Medulla oblongata (tissue), 1 donor: ENCODE results near the gene RTN4R.

Source experiments
- DNase-seq: peaks from one replicate; pipeline ENCODE4 v3.0.0-alpha.2; 2015; ENCODE audit errors: extremely low spot score

The RTN4R gene

DNA sequence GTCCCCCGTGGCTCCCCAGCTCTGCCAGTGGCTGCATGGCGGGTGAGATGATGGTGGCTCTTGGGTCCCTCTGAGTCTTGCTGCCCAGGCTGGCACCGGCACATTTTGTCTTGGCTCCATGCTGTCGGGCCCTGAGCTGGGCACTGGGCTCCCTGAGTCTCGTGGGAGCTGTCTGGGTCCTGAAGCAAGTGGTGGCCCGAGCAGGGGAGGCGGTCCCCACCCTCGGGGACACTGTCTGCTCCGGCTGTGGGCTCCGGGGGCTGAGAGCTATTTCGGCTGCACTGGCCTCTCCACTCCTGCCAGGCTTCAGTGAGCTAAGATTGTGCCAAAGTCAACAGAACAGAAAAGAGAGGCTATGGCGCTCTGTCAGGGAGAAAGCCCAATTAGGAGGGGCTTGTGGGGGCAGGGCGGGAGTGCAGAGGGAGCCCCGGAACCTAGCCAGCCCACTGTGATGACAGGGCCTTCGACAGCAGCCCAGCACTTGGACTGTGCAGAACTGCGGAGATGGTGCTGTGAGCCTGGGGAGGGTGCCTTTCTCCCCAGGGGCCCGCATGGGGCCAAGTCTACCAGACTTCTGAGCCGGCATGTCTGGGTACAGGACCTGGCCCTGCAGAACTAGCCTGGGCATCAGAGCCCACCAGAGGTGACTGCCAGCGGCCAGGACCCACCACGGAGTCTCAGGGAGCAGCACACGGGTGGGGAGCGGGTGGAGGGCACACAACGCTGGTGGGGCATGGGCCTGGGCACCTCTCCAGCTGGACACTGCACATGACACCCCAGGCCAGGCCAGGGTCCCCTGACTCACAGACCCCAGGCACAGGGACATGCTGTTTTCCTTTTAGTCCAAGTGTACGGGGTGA is 38.0 kb downstream of the RTN4R start:
- DNase-seq: peak; percentile 60

DNA sequence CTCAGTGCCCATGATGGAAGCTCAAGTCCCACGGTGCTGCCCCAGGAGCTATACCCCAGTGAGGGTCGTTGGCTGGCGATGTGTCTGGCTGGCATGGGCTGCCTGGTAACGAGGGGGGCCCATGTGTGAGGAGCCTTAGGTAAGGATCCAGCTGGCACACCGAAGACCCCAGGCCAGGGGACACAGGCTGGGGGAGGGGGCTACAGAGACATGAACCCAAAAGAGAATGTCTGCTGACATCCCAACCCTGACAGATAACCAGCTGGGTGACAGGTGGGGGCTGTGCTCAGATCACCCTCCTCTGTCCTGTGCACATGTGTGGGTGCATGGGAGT is 39.2 kb downstream of the RTN4R start:
- no peak for DNase-seq

DNA sequence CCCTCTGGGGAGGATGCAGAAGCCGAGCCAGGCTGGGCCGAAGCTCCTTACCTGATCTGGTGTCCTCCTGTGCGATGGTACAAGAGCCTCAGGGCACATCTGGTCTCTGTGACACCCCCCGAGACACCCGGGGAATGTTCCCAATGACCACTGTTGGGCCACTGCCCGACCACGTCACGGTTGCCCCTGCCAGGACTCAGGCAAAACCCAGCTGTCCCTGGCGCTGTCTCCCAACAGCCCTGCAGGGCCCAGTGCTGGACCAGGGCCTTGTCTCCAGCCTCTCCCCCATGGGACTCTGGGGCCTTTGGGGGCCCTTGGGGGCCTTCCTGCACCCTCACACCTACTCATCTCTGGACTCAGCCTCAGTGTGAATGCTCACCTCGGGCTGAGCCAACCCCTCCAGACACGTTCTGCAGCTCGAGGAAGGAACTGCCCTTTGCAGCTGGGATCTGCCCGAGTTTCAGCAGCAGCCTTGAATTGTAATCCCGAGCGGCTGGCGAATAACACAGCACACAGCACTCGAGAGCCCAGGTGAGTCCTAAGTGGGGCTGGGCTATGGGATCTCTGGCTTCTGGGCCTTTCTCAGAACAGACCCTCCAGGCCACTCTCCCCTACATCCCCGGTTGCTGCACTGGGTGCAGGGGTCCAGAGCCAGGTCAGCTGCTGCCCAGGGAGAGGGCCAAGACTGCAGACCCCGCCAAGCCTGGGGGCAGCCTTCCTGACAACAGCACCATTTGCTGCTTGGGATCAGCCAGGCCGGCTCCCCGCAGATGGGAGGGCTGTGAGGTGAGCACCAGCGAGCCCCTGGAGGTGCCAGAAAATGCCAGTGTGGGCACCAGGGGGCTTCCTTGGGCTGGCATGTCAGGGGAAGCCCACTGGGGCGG is 39.8 kb downstream of the RTN4R start:
- DNase-seq: no peak

DNA sequence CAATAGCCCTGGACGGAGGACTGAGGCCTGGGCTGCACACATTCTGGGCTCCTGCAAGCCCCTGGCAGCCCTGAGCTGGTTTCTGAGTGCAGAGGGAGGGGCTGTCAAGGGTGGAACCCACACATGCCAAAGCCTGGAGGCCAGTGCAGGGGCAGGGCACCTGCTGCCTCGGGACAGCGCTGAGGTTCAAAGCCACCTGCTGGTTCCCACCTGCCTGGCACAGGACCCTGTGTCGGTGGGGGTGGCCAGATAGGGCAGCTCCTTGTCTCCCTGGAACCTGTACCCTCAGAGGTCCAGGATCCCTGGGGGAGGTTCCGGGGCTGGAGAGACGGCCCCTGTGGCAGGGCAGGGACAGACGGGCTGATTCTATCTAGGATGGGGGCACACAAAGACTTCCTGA is 40.8 kb downstream of the RTN4R start:
- no peak for DNase-seq

DNA sequence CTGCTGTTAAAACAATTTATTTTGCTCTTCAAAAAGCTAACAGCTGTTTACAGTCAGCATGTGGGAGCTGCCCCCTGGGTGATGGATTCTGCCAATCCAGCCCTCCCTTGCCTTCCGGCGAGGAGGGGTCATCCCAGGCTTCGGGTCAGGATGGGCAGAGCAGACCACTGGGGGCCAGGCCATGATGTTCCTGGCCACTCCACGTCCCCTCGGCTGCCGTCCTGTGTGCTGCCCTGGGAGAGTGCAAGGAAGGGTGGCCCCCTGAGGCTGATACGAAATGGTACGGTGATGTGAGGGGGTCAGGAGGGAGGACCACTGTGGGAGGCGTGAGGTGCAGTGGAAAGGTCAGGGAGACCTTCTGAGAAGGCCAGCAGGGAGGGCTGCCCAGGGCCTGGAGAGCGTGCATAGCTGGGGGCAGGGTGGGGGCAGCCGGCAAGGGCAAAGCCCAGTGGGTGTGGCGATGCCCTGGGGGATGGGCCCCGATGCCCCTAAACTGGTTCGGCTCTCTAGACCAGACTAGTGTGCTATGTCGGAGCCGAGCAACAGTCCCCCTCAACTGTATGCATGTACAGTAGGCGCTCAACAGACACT is 41.3 kb downstream of the RTN4R start:
- DNase-seq: no peak

DNA sequence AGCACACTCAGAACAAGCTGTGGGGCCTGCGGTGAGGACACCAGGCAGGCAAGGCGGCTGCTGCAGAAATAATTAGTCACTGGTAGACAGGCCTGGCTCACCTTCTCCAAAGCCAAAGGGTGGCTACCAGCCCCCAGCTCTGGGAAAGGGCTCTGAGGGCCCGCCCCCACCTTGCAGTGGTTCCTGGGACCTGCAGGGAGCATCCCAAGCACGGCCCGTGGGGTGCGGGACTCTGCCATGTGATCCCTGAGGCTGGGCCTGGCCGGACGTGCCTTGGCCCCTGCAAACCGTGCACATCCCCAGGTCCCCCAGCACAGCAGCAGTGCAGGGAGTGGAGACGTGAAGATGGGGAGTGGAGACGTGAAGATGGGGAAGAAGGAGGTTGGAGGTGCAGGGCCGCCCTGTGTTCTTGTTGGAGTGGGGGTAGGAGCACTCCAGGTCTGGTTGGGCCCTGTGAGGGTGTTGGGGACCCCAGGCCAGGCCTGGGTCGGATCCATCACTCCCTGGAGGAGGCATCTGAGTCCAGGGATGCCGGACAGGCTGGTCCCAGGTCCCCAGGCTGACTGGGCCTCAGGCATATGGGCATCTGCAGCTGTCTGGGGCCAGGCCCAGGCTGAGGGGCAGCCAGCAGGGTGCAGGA is 41.9 kb downstream of the RTN4R start:
- DNase-seq: no peak

DNA sequence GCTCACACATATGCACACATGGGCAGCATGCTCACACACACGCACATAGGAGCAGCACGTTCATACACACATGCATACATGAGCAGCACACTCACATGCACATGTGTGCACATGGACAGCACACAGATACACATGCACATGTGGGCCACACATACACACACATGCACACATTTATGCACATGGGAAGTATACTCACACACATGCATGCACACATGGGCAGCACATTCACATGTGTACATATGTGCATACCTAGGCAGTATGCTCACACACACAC is 42.5 kb downstream of the RTN4R start:
- DNase-seq: no peak

DNA sequence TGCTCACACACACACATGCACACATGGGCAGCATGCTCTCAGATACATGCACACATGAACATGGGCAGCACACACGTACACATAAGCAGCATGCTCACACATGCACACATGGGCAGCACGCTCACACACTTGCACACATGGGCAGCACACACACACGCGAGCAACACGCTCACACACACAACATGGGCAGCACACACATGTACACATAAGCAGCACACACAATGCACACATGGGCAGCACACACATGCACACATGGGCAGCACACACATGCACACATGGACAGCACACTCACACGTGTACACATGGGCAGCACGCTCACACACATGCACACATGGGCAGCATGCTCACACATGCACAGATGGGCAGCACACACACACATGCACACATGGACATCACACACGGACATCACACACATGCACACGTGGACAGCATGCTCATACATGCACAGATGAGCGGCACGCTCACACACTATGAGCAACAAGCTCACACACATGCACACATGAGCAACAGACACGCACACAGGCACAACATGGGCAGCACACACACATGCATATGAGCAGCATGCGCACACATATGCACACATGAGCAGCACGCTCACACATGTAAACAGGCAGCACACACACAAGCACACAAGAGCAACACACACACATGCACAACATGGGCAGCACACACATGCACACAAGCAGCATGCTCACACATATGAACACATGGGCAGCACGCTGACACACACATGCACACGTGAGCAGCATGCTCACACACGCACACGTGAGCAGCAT is 43.0 kb downstream of the RTN4R start:
- DNase-seq: no peak

DNA sequence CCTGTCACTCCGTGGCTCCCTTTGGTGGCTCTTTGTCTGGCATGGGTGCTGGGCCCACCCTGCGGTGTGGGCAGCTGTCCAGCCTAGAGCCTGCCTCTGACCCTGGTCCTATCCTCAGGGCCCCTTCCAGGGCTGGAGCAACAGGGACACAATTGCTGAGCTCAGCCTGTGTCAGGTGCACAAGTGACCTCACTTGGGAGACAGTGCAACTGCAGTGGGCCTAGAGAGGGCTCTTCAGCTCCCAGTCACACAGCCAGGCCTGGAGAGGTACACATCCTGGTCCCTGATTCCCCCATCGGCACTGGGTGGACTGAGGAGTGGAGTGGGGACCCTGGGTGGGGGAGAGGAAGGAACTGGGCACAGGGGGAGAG is 43.9 kb downstream of the RTN4R start:
- no peak for DNase-seq

DNA sequence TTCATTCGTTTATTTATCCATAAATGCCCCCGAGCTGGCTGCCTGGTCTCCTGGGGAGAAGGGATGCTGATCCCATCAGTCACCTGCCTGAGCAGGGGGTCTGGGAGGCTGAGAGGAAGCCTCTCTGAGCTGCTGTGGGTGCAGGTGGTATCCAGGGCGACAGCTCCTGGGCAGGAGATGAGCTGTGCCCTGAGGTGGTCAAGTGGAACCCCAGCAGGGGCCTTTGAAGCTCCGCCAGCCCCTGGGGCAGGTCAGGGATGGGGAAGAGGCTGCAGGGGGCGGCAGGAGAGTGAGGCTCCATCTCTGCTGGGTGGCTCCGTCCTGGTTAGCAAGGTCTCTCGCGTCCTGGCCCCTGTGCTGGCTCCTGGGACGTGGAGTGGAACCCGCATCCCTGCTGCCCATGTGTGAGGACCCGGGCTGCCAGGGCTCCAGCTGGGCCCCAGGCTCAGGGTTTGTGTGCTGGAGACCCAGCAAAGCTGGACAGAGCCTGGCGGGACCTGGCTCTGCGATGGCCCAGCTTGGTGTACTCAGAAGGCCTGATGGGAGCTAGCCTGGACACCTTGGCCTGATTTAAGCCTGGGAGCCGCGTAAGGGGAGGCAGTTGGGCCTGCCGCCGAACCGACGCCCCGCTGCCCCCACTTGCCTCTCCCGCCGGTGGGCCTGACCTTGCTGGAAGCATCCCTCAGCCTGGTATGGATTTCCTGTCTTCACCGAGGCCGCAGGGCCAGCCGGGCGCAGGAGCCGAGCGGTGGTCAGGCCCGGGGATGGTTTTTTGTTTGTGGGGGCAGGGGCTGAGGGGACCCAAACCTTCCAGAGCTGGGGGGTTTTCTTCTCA is 44.5 kb downstream of the RTN4R start:
- no peak for DNase-seq

DNA sequence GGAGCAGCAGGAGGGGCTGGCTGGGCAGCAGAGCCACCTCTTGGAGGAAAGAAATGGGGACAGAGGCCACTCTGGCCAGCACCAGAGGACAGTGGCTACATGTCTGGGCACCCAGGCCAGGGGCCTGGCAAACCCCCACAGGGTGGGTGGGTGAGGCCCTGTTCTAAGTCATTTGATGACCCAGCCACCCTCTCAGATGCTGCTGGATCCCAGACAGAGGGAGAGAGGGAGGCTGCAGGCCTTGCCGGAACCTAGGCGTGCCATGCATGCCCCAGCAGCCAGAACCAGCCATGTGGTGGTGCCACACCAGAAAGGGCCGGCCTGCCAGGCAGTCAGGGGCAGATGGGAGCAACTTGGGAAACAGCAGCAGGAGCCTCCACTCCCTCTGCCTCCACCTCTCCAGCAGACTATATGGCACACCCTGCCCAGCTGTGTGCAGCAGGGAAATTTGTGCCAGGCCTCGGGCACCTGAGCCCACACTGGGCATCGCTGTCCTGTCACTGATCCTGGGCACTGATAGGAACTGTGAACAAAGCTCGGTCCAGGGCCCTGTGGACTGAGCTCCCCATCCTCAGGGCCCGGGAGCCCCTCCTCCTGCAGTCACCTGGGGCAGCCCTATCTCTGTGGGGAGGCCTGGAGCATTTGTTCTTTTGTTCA is 45.2 kb downstream of the RTN4R start:
- no peak for DNase-seq

DNA sequence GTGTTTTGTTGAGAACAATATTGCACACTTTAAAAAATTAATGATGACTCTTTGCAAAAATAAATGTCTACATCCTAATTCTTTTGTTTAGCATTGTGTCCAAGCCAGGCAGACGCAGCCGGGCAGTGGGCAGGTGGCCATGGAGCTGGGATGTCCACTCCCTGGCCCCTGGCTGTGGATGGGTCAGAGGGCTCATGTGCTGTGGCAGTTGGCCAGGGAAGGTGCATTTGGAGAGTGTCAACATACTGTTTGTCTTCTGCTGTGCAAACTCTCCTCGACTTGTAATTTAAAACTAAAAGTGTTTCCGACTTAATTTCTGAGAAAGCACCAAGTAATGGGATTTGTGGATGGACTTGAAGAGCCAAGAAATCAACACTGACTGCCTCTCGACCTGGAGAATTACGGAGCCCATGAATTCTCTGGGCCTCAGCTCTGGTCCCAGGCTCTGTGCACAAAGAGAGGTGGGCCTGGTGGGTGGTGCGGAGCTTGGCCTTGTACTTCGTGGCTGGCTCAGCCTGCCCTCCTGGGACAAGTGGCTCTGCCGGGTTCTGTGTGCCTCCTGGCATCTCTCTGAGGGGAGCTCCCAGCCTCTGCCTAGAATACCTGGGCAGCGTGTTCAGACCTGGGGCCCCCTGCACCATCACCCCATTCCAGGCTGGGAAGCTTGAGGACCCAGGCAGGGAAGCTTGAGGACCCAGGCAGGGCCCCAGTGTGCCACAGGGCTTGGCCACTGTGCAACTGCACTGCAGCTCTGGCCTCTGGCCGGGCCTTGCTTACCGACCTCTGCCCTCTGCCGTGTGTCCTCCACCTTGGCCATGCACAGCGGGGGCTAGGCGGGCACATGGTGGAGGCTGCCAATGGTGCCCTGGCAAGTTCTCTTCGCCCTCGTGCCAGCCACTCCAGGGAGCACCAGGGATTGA is 46.4 kb downstream of the RTN4R start:
- peak; percentile 39 for DNase-seq

DNA sequence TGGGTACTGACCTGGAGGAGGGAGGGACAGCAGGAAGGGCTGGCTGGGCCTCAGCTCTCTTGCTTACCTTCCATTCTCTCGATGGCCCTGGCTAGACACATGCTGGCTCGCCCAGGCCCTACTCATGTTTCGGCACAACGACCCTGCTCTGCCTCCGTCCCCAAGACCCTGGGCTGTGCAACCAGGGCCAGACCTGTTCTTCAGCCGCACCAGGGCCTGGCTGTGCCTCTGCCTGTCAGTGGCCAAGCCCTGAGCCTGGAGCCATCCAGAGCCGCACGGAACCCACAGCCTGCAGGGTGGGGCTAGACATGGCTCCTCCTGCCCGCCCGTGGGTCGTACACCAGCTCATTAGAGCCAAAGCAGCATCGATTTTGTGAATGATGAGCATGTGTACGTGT is 47.5 kb downstream of the RTN4R start:
- no peak for DNase-seq

DNA sequence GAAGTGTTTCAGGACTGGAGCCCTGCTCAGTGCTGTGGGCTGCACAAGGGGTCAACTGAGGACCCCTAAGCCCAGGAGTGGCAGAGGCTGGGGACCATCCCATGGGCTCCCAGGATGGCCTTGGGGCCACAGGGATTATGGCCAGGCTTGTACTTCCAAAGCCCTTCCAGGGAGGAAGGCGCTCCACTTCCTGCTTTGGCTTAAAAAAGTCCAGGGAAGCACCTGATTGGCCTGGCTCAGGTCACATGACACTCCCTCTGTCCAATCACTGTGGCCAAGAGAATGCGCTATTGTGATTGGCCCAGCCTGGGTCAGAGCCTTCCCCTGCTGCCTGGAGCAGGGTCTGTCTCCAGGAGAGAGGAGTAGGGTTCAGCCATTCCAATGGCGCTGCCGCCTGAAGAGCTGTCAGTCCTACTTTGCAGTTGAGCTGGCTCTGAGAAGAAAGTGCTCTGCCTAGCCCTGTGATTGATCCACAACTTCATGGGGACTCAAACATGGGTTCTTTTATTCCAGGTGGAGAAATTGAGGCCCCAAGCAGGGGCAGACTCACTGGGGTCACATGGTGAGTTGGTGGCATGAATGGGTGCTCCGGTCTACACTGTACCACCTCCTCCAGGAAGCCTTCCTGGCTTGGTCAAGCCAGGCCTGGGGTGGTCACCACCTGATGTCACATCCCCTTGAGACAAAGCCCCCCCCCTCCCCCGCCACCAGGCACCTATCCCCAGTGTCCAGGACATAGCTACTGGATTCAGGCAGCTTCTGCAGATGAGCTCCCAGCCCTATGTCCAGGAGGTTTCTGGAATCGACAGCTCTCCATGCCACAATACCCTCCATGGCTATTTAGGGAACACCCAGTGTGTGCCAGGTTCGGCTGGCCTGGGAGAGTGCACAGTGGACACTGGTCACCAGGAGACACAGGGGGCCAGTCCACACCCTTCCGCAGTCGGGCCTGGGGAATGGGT is 48.2 kb downstream of the RTN4R start:
- DNase-seq: no peak

DNA sequence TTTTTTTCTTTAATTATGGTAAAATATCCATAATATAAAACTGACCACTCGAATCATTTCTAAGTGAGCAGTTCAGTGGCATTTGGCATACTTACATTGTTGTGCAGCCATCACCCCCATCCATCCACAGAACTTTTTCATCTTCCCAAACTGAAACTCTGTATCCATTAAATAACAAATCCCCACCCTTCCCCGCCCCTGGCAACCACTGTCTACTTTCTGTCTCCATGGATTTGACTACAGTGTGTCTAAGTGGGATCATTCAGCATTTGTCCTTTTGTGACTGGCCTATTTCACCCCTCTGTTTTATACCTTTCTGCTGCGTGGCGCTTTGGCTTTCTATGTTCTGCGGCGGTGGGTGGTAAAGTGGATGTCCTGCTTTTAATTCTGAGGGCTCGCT is 49.1 kb downstream of the RTN4R start:
- no peak for DNase-seq

DNA sequence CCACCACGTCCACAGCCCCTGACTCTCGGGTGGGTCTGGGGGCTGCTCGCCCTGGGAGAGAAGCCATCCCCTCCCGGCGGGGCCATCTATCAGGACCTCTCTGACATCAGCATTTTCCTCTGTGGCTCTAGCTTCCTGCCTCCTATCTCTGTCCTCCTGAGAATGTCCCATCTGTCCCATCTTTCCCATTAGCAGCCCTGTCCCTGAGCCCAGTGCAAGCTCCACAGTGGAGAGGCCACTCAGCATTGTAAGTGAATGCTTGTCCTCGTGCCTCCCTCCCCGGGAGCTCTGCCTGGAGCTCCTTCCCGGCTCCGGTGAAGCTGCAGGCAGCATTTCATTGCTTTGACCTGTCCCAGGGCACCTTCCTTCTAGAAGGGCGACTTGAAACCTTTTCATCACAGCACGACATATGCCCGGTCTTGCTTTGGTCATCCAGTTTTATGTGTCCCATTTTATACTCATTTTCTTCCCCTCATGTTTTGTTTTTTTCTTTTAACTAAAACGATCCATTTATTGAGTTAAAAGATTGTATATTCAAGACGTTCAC is 49.7 kb downstream of the RTN4R start:
- no peak for DNase-seq

DNA sequence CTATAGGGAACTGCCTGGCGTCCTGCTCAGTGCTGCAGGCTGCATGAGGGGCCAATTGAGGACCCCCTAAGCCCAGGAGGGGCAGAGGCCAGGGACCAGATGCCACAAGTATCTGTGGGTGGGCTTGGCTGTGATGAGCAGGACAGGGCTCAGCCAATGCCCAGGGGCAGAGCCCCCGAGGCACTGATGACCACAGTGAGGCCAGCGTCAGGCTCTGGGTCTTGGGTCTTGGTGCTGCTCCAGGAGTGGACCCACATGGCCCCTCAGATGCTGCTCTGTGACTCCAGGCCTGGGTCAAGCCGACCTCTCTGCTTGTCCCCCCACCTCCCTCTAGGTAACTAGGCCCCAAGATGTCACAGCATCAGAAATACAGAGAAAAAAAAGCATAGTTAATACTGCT is 50.6 kb downstream of the RTN4R start:
- DNase-seq: no peak
